NCI-H2196 (cell line): Measurements from ENCODE around the gene C9orf43.
"Not testable (repeated sequence)": the region's sequence is repeated elsewhere in the genome, so short reads cannot be mapped to it uniquely, and the experiment has no call there.

ENCODE experiments used
- DNase-seq: peaks from one replicate; lab custom pipeline; 2025; ENCODE audit not compliant: unreplicated experiment; lab: John Stamatoyannopoulos, UW

Gene C9orf43

GRCh38 chr9:113381441-113381840 is 29.1 kb upstream of the C9orf43 start:
- not testable (repeated sequence) for DNase-seq

DNA sequence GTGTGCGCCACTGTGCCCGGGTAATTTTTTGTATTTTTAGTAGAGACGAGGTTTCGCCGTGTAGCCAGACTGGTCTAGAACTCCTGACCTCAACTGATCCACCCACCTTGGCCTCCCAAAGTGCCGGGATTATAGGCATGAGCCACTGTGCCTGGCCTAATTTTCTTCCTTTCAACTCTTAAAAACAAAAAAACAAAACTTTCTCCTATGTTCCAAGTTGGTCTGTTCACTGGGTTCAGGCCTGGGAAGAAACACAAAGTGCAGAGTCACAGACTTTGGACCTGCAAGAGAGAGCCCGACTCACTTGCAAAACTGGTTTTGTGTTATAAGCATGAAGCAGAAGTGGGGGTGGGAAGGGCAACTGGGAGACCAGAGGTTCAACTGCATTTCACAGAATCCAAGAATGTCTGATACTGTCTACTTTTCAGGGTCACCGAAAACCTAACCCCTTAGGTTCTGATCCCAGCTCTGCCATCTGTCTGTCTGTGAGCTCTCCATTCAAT is 28.6 kb upstream of the C9orf43 start:
- DNase-seq, result no peak

- DNase-seq, result no peak
These were observed 23.8 kb upstream of the C9orf43 start for GRCh38 chr9:113386571-113387393.

DNA sequence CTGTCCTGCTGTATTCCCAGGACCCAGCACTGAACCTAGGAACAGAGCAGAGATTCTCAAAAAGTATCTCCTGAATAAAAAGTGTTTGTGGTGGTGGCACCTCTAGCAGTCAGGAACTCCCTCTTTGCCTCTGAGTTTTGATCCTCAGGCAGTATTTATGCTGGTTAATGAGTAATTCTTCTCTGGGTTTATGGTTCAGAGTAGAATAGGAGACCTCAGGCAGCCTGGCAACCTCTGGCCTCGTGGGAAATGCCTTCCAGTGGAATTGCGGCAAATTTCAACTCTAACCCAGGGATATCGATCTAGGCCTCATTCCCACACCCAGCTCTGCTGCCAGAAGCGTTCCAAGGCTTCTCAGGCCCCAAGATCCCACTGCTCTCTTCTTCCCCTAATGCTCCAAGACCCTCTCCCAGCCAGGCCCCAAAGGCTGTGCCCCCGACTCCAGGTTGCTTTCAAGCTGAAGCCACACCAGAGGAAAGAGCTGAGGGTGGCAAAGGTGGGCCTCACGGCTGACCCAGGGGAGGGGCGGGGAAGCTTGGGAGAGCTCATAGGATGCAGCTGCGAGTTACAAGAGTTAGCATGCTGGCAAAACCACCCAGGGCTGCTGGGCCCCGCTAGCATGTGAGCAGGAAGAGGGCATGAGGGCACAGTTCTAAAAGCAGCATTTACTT is 22.9 kb upstream of the C9orf43 start:
- DNase-seq, result no peak

GRCh38 chr9:113388833-113389232 is 21.7 kb upstream of the C9orf43 start:
- no peak for DNase-seq

GRCh38 chr9:113389451-113389850 is 21.1 kb upstream of the C9orf43 start:
- DNase-seq, result no peak

GRCh38 chr9:113390192-113390960 is 20.2 kb upstream of the C9orf43 start:
- DNase-seq, result no peak

DNA sequence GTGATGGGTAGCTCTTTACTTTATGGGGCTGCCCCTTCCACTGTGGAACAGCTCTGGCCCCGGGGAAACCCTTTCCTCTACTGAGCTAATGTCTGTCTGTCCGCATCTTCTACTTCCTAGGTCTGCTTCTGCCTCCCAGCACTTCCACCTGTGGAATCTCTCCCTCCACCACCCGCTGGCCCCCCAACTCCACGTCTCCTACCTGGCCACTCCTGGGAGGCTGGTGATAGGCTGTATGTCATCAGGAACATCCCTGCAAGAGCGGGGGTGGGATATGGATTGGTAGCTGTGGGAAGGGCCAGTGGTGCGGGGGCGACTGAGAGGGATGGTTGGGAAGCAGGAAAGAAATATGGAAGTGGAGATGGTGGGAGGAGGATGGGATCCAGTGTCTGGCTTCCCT is 18.6 kb upstream of the C9orf43 start:
- no peak for DNase-seq

GRCh38 chr9:113393281-113393680 is 17.3 kb upstream of the C9orf43 start:
- DNase-seq, result no peak

- no peak for DNase-seq
These were observed 15.3 kb upstream of the C9orf43 start for GRCh38 chr9:113395000-113395861.

- no peak for DNase-seq
These were observed 13.3 kb upstream of the C9orf43 start for GRCh38 chr9:113397203-113397631.

DNA sequence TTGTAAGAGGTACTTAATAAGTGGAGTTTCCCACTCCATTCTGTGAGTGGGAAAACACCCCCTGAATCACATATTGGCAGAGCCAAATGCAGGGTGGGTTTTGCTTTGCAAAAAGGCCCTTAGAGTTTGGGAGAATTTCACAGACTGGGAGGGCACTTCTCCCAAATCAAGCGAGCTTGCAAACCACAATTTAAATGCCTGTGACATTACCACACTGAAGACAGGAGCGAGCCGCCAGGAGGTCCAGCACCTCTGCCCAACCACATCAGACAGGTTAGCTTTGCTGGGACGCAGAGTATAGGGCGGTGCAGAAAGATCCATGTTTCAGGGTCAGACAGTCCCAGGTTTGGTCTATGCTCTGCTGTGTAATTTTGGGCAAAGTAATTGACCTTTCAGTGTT is 11.8 kb upstream of the C9orf43 start:
- no peak for DNase-seq

DNA sequence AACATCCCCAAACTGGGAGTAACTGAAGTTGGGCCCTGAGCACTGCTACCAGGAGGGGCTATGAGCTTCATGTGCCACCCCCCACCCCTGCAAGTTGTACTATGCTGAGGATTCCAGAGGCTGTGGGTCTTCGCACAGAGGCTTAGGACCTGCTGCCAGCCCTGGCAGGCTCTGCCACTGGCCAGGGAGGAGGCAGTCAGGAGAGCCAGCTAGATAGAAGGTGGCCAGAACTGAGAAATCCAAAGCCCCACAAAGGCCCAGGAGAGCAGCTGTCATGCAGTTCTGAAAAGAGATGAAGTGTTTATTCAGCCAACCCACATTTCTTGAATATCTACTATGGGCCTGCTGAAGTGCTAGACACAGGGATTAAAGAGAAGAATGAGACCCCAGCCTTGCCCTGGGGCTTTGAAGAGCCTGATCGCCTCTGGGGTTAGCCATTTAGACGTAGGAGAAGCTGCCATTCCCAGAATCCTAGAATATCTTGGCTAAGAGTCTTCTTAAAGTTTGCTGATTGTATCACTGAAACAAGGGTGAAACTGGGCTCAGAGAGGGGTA is 10.8 kb upstream of the C9orf43 start:
- no peak for DNase-seq

GRCh38 chr9:113401027-113401792 is 9.3 kb upstream of the C9orf43 start, which contains the start of gene ALAD:
ALAD (minus strand) TSS chr9:113401284; CDS start chr9:113393559, 7,725 bp downstream.
- peak; percentile 99 for DNase-seq

- no peak for DNase-seq
These were observed 6.9 kb upstream of the C9orf43 start for GRCh38 chr9:113403646-113404045.

DNA sequence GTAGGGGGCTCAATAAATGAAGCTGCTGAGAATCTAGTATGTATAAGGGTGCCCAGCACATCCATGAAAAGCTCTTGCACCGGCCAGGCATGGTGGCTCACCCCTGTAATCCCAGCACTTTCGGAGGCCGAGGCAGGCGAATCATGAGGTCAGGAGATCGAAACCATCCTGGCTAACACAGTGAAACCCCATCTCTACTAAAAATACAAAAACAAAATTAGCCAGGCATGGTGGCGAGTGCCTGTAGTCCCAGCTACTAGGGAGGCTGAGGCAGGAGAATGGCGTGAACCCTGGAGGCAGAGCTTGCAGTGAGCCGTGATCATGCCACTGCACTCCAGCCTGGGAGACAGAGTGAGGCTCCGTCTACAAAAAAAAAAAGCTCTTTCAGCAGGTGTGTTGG is 4.2 kb upstream of the C9orf43 start:
- not testable (repeated sequence) for DNase-seq

DNA sequence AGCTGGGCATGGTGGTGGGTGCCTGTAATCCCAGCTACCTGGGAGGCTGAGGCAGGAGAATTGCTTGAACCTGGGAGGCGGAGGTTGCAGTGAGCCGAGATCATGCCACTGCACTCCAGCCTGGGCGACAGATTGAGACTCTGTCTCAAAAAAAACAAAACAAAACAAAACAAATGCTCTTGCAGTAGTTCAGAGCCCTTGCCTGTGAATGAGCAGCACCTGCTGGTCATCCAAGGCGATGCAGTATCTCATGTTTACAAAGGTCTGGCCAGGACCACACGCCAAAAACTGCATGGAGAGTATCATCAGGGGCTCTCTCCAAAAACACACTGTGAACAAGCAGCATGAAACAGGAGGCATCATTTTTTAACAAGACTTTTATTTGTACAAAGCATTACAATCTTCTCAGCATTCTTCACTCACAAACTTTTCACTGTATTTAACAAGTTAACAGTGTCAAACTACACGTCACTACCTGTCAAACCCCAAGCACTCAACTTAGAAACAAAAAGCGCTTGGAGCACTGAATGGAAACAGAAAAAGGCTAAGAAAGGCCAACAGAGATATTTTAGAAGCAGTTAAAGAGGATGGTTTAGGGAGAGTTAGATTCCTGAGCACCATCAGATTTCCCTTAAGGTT is 3.6 kb upstream of the C9orf43 start:
- DNase-seq, result peak; percentile 67

- no peak for DNase-seq
These were observed 1.1 kb upstream of the C9orf43 start for GRCh38 chr9:113409481-113409880.

GRCh38 chr9:113409883-113410206 is 702 bp upstream of the C9orf43 start:
- DNase-seq, result no peak
